HG02943 (cell line): ENCODE data around the gene ZBTB1.
A peak's percentile ranks its signal among the peaks of the same experiment; 100 is the strongest.

Experiments used
- ATAC-seq: cut with Tn5 transposase; IDR thresholded peaks from one replicate; pipeline ENCODE4 v1.9.1; 2021; ENCODE audit warnings: mild to moderate bottlenecking, low read depth, moderate library complexity; ENCODE audit not compliant: unreplicated experiment

ZBTB1 gene

GRCh38 chr14:64504310-64504896, at the start of gene ZBTB1:
TSS of gene ZBTB1 (plus strand) at chr14:64504770. CDS start at chr14:64521505, 16,735 bp downstream.
- ATAC-seq: peak; percentile 28

GRCh38 chr14:64459405-64460136, 45.0 kb upstream of the ZBTB1 start:
- no peak for ATAC-seq

GRCh38 chr14:64461221-64461620, 43.3 kb upstream of the ZBTB1 start:
- ATAC-seq: no peak

- ATAC-seq: no peak
Observed at GRCh38 chr14:64463195-64463594, 41.4 kb upstream of the ZBTB1 start.

- no peak for ATAC-seq
Observed at GRCh38 chr14:64463873-64464272, 40.7 kb upstream of the ZBTB1 start.

- no peak for ATAC-seq
Observed at GRCh38 chr14:64464651-64465050, 39.9 kb upstream of the ZBTB1 start.

- ATAC-seq: no peak
Observed at GRCh38 chr14:64465191-64465822, 39.3 kb upstream of the ZBTB1 start, which contains the start of gene AKAP5. TSS of gene AKAP5 (plus strand) at chr14:64465499. CDS start at chr14:64468395, 2,896 bp downstream.

GRCh38 chr14:64465831-64466554, 38.6 kb upstream of the ZBTB1 start:
- ATAC-seq: no peak

GRCh38 chr14:64467101-64467500, 37.5 kb upstream of the ZBTB1 start:
- no peak for ATAC-seq

GRCh38 chr14:64467566-64467965, 37.0 kb upstream of the ZBTB1 start:
- no peak for ATAC-seq

GRCh38 chr14:64468451-64468850, 36.1 kb upstream of the ZBTB1 start:
- ATAC-seq: no peak

- ATAC-seq: no peak
Observed at GRCh38 chr14:64474041-64474440, 30.5 kb upstream of the ZBTB1 start.

- ATAC-seq: no peak
Observed at GRCh38 chr14:64474698-64475097, 29.9 kb upstream of the ZBTB1 start.

- no peak for ATAC-seq
Observed at GRCh38 chr14:64475585-64476273, 28.8 kb upstream of the ZBTB1 start.

- ATAC-seq: no peak
Observed at GRCh38 chr14:64476438-64476837, 28.1 kb upstream of the ZBTB1 start.

GRCh38 chr14:64478634-64479250, 25.8 kb upstream of the ZBTB1 start:
- no peak for ATAC-seq

GRCh38 chr14:64488590-64489099, 15.9 kb upstream of the ZBTB1 start:
- ATAC-seq: no peak

GRCh38 chr14:64491637-64492036, 12.9 kb upstream of the ZBTB1 start:
- no peak for ATAC-seq

GRCh38 chr14:64493455-64493854, 11.1 kb upstream of the ZBTB1 start:
- ATAC-seq: no peak

- no peak for ATAC-seq
Observed at GRCh38 chr14:64495252-64495651, 9.3 kb upstream of the ZBTB1 start.
